ENCODE data around the gene WDR73. TPM values are rescaled to one million over a fixed set of nuclear protein-coding genes. Genes with fewer than 3 reads are reported as not detected.
"Not testable (repeated sequence)": the region's sequence is repeated elsewhere in the genome, so short reads cannot be mapped to it uniquely, and the experiment has no call there.

Gene WDR73
- polyA plus RNA-seq, 2 of the 4 experiments (the other 2 are of a cell fraction) = 41.0 to 44.7 TPM

DNA sequence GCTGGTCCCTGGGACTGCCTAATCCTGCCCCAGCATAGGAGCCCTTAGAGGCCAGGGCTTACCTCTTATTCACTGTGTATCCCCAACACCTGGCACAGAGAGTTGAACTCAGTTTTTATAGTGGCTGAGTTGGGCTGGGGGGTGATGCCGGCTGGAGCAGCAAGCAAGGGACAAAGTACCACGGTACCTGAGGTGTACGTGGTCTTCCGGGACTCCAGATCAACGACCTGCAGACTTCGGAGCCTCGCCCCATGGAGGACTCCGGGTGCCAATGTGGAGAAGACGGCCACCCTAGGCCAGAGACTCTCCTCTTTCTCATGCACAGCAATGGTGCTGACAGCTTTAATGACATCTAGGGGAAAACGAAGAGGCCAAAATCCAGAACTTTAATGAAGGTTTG is 8.1 kb downstream of the WDR73 start:
- 90% methylated on average over 10 of the region's 10 CpGs for WGBS (ENCODE audit: missing lambda C conversion rate)
- H3K9me3 ChIP-seq = no peaks in the 10 kb centered on the region
- no peak overlapping the region for H3K4me2 ChIP-seq
- FAIRE-seq (no peak), ATAC-seq (peak in 1 of 2 experiments; percentile 14; a peak in 2 of 6 replicates), DNase-seq (ENCODE audit: low read depth in 1 of 2, low spot score in 1 of 2) (no peak)
- no peak overlapping the region for H3K27ac ChIP-seq
- H3K4me3 ChIP-seq = no peak overlapping the region
- ChIA-PET POLR2A (interaction anchor here (2.5 kb wide), 1 partner anchor 8 kb away, joined by 10 read pairs; the partner anchor contains the start of gene WDR73), CTCF (interaction anchor here (0.6 to 4.5 kb wide), 8 partner anchors 7 to 282 kb away, joined by 3 to 19 read pairs (median 6); partner anchors contain the start of genes WDR73 and ZSCAN2)
- TF ChIP-seq CBX8 (IDR thresholded peaks at IDR 0.05) = no peak
- TF ChIP-seq, protein P1, sequence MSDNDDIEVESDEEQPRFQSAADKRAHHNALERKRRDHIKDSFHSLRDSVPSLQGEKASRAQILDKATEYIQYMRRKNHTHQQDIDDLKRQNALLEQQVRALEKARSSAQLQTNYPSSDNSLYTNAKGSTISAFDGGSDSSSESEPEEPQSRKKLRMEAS (IDR thresholded peaks at IDR 0.05) = no peak
- peaks cover under 1% of the 10 kb centered on the region; the same call in 1 of the 3 replicates for H3K4me1 ChIP-seq

DNA sequence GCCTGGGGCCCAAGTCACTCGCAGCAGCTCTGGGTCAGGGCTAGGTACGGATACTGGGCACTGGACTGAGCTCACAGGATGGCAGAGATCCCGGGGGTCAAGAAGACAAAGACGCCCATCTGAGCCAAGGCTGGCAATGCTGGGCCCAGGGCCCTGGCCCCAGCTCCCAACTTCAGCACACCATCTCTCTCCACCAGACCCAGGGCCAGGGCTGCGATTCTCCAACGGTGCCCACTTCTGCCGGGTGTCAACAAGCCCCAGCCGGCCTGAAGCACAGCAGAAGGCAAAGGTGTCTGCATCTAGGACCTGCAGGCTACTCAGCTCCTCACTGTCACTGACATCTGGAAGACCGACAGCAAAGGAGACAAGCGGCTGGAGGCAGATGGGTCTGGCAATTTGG is 8.6 kb downstream of the WDR73 start:
- no peak overlapping the region for H3K4me2 ChIP-seq
- no peaks in the 10 kb centered on the region for H3K9me3 ChIP-seq
- H3K27ac ChIP-seq = no peak overlapping the region
- WGBS (ENCODE audit: missing lambda C conversion rate) = 96% methylated on average over 10 of the region's 10 CpGs
- ChIA-PET POLR2A (interaction anchor here (2.5 kb wide), 1 partner anchor 8 kb away, joined by 10 read pairs; the partner anchor contains the start of gene WDR73), CTCF (interaction anchor here (1.2 to 4.5 kb wide), 4 partner anchors 8 to 75 kb away, joined by 3 to 19 read pairs (median 6); partner anchors contain the start of gene WDR73)
- ATAC-seq (peak in 1 of 2 experiments; percentile 5; a peak in 2 of 6 replicates), DNase-seq (ENCODE audit: low read depth in 1 of 2, low spot score in 1 of 2) (no peak), FAIRE-seq (no peak)
- TF ChIP-seq, protein P2, sequence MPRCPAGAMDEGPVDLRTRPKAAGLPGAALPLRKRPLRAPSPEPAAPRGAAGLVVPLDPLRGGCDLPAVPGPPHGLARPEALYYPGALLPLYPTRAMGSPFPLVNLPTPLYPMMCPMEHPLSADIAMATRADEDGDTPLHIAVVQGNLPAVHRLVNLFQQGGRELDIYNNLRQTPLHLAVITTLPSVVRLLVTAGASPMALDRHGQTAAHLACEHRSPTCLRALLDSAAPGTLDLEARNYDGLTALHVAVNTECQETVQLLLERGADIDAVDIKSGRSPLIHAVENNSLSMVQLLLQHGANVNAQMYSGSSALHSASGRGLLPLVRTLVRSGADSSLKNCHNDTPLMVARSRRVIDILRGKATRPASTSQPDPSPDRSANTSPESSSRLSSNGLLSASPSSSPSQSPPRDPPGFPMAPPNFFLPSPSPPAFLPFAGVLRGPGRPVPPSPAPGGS (IDR thresholded peaks at IDR 0.05) = 0 out of 3 replicates have a peak, but pooled peaks have one; percentile 18
- no peak for TF ChIP-seq RNF2 (IDR thresholded peaks at IDR 0.05; ENCODE audit: borderline replicate concordance, low read depth)
- TF ChIP-seq JUNB (IDR thresholded peaks at IDR 0.05) = no peak
- TF ChIP-seq RFX5 (IDR thresholded peaks at IDR 0.05) = no peak
- no peak for TF ChIP-seq GATA3 (IDR thresholded peaks at IDR 0.05; ENCODE audit: borderline replicate concordance)
- no peak for TF ChIP-seq EP300 (IDR thresholded peaks at IDR 0.05)
- TF ChIP-seq CHD2 (IDR thresholded peaks at IDR 0.05; ENCODE audit: low read length, partially characterized antibody) = no peak
- no peaks in the 10 kb centered on the region for H3K4me1 ChIP-seq
- H3K4me3 ChIP-seq = no peak overlapping the region

DNA sequence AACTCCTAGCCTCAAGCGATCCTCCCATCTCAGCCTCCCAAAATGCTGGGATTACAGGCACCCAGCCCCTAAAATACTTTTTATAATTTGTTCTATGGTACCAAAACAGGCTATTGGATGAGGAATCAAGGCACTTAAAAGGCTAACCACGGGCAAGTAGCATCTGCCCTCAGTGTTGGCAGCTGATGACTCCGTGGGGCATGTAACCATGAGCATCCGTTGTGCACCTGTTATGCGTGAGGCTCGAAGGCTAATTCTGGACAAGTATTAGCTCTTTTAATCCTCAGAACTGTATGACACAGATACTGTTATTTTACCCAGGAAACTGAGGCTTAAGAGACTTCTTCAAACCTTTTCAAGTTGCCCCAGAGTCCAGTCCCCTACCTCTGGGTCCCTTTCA is 10.2 kb downstream of the WDR73 start:
- ChIA-PET POLR2A (interaction anchor here (2.2 to 2.5 kb wide), 2 partner anchors 10 to 12 kb away, joined by 10 read pairs; partner anchors contain the start of gene WDR73), CTCF (interaction anchor here (0.8 to 4.5 kb wide), 3 partner anchors 10 to 284 kb away, joined by 3 to 19 read pairs (median 6); partner anchors contain the start of gene WDR73)
- WGBS (ENCODE audit: missing lambda C conversion rate) = 88% methylated on average over 6 of the region's 6 CpGs

DNA sequence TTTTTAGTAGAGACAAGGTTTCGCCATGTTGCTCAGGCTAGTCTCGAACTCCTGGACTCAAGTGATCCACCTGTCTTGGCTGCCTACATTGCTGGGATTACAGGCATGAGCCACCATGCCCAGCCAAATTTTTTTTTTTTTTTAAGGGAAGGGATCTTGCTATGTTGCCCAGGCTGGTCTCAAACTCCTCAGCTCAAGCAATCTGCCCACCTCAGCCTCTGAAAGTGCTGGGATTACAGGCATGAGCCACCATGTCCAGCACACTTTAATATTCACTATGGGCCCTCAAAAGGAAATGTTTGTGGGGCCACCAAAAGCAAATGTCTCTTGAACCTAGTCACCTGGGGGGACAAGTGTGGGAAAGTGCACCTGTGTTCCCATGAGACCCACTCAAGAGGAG is 11.4 kb downstream of the WDR73 start:
- CTCF ChIA-PET = interaction anchor here (0.6 to 4.5 kb wide), 7 partner anchors 8 to 293 kb away, joined by 3 to 19 read pairs (median 3); partner anchors contain the start of gene WDR73
- 0 out of 5 replicates have a peak, but pooled peaks of 1 of the 2 experiments have one; percentile 2 for TF ChIP-seq JUN (IDR thresholded peaks at IDR 0.05)
- not testable (repeated sequence) for FAIRE-seq; H3K4me2 ChIP-seq; ATAC-seq; H3K9me3 ChIP-seq; H3K4me3 ChIP-seq; H3K4me1 ChIP-seq; H3K27ac ChIP-seq; DNase-seq (ENCODE audit: low read depth in 1 of 2, low spot score in 1 of 2)
- POLR2A ChIA-PET = interaction anchor here (2.2 kb wide), 1 partner anchor 11 kb away, joined by 10 read pairs; no protein-coding TSS in a partner anchor
- WGBS (ENCODE audit: missing lambda C conversion rate) = 62% methylated on average over 2 of the region's 2 CpGs

More for the DNA sequence above, 10.2 kb downstream of the WDR73 start:
- no peak overlapping the region for H3K4me3 ChIP-seq
- DNase-seq (ENCODE audit: low read depth in 1 of 2, low spot score in 1 of 2) (no peak), FAIRE-seq (no peak), ATAC-seq (no peak)
- H3K4me1 ChIP-seq = no peaks in the 10 kb centered on the region
- no peaks in the 10 kb centered on the region for H3K9me3 ChIP-seq
- H3K27ac ChIP-seq = no peak overlapping the region
- TF ChIP-seq NFE2L2 (conservative IDR thresholded peaks at IDR 0.05; ENCODE audit: low read length) = no peak
- TF ChIP-seq HEYL (CRISPR knock-in tag; IDR thresholded peaks at IDR 0.05) = no peak
- TF ChIP-seq MYC (IDR thresholded peaks at IDR 0.05; ENCODE audit: borderline replicate concordance, low read length) = no peak
- no peak for TF ChIP-seq TFCP2L1 (CRISPR knock-in tag; IDR thresholded peaks at IDR 0.05)
- H3K4me2 ChIP-seq = no peak overlapping the region

DNA sequence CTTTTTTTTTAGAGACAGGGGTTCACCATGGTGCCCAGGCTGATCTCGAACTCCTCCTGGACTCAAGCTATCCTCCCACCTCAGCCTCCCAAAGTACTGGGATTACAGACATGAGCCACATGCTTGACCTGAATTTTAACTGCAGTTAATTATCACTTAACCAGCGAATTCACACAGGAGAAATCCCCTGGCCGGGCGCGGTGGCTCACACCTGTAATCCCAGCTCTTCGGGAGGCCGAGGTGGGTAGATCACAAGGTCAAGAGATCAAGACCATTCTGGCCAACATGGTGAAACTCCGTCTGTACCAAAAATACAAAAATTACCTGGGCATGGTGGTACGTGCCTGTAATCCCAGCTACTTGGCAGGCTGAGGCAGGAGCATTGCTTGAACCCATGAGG is 12.2 kb downstream of the WDR73 start:
- not testable (repeated sequence) for H3K4me1 ChIP-seq; H3K9me3 ChIP-seq; H3K27ac ChIP-seq; ATAC-seq; H3K4me2 ChIP-seq; DNase-seq (ENCODE audit: low read depth in 1 of 2, low spot score in 1 of 2); FAIRE-seq; H3K4me3 ChIP-seq
- CTCF ChIA-PET = interaction anchor here (0.6 to 1.6 kb wide), 3 partner anchors 14 to 294 kb away, joined by 3 to 5 read pairs (median 3); no protein-coding TSS in a partner anchor
- 93% methylated on average over 9 of the region's 9 CpGs for WGBS (ENCODE audit: missing lambda C conversion rate)
- POLR2A ChIA-PET = interaction anchor here (0.6 to 1.2 kb wide), 2 partner anchors 9 to 11 kb away, joined by 3 to 4 read pairs; no protein-coding TSS in a partner anchor
